IPS-11a (cell line): ENCODE results near the gene BTK.
A peak's percentile ranks its signal among the peaks of the same experiment; 100 is the strongest.

ENCODE experiments used
- H3K4me3 ChIP-seq: one replicate; pipeline ENCODE4 v1.5.1; 2013; ENCODE audit warnings: low read depth, low read length, control low read depth

Gene BTK

GRCh38 chrX:101385795-101386541, at the start of gene BTK:
Gene BTK, minus strand, starts transcription at chrX:101386191. Its CDS starts 10,907 bp downstream, at chrX:101375284.
- no peak within 1 kb of the TSS for H3K4me3 ChIP-seq

GRCh38 chrX:101430457-101431078, 44.6 kb upstream of the BTK start:
- no peak overlapping the region for H3K4me3 ChIP-seq

DNA sequence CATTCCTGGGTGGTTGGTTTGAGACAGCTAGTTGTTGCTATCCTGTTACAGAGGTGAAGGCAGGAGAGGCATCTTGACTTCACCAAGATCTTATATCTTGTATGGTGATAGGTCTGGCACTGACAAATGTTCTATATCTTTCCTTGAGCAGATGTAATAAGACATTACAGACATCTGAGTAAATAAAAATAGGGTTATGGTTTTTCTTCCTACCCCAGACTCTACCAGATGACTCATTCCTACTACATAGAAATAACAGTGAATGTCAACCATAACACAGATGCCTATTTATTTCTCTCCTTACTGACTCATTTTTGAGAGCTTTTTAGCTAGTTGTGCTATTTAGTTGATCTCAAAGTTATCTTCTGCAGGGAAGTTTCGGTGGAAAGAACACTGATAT, 43.9 kb upstream of the BTK start:
- H3K4me3 ChIP-seq: no peak overlapping the region

GRCh38 chrX:101427954-101428353, 42.0 kb upstream of the BTK start:
- H3K4me3 ChIP-seq: no peak overlapping the region

- H3K4me3 ChIP-seq: no peak overlapping the region
Measured at GRCh38 chrX:101419489-101419888, 33.5 kb upstream of the BTK start.

DNA sequence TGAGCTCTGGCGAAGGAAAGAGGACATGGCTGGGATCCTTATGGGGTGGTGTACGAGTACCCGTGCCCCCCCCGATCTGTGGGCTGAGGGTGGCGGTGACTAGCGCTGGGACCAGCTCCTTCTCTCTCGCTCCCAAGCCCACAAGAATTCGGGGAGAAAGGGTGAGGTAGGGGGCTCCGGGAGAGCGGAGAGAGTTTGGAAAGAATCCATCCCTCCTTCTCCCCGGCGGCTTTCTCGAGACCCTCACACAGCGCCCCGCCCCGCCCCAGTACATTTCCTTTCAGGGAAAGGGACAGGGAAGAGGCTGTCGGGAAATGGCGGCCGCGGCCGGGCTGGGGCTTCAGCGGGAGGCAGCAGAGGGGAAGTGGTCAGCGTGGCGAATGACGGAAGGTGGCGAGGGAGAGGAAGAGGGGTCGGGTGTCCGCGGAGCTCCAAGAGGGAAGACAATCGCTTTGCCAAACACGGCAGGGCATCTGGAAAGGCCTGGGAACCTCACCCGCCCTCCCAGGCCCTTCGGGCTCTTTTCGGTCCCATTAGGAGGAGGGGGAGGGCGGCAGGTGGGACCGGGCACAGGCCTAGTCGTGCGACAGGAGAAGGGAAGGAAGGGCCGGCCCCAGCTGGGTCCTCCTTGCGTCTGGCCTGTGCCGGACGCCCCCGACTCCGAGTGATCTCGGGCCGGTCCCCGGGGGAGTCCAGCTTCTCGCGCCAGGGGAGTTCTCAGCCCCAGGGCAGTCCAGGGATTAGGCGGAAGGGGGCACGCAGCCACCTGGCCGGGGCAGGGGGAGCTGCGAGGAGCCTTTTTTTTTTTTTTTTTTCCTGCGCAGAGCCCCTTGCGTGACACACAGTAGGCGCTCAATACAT, 32.2 kb upstream of the BTK start:
- peak overlapping the region; percentile 51 for H3K4me3 ChIP-seq

- H3K4me3 ChIP-seq: no peak overlapping the region
Measured at GRCh38 chrX:101417190-101417589, 31.2 kb upstream of the BTK start.

DNA sequence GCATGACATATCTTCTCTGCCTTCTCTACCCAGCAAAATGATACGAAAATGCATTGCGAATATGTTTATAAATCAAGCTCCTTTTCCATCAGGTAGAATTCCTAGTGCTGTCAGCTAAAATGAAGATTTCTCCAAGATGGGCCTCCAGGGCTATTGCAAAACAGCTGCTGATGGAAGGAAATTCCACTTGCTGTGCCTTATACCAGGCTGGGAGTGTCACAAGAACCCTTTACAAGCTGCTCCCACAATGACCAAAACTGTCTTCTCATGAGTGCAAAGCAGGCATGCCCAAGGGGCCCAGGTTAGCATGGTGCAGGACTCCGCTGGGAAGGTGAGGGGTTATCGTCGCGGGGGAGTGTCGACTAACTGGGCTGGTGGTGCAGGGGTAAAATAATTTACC, 30.7 kb upstream of the BTK start:
- no peak overlapping the region for H3K4me3 ChIP-seq

GRCh38 chrX:101415180-101416145, 29.5 kb upstream of the BTK start:
- H3K4me3 ChIP-seq: no peak overlapping the region

GRCh38 chrX:101411984-101412383, 26.0 kb upstream of the BTK start:
- no peak overlapping the region for H3K4me3 ChIP-seq

DNA sequence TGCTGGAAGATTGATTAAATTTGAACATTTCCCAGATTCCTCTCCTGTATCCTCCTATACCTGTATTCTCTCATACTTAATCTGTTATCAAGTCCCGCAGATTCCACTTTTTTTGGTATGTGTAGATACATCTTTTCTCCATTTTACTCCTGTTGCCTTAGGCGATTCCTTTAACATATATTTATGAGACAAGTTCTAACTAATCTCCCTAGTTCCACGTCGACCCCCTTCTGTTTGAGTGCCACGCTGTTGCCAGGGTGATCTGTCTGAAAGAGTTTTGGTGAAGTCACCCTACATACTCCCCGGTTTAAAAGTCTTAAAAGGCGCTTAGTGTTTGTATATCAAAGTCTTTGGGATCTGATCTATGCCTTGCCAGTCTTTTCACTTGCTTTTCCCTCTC, 24.5 kb upstream of the BTK start:
- H3K4me3 ChIP-seq: no peak overlapping the region

DNA sequence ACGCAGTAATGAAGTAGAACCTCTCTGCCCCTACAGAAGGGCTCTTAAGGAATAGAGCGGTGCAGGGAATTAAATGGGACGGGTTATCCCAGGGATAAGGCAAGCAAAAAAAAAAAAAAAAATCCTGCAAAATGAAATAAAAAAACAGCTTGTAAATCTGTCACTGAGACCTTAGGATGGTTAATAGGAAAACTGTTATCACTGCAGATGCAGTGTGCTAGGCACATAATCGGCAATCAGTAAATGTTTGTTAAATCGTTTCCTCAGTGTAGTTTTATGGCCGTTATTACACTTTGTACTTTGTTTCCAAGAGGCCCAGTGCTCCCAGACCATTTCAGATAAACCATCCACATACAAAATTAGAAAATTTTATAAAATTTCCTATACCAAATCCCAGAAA, 23.1 kb upstream of the BTK start:
- H3K4me3 ChIP-seq: peak overlapping the region; percentile 83

DNA sequence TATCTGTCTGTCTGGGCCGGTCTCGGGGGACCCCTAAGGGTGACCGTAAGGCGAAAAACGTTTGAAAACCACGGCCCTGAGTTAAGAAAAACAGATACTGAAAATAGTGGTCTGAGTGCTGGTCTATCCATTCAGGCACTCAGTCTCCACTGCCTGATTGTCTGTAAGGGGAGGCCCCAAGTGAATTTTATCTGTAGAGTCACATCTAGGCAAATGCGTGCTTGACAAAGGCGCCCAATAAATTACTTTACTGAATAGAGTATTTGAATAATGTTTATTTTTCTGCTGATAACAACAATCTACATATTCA, 22.5 kb upstream of the BTK start:
- H3K4me3 ChIP-seq: peak overlapping the region; percentile 83

DNA sequence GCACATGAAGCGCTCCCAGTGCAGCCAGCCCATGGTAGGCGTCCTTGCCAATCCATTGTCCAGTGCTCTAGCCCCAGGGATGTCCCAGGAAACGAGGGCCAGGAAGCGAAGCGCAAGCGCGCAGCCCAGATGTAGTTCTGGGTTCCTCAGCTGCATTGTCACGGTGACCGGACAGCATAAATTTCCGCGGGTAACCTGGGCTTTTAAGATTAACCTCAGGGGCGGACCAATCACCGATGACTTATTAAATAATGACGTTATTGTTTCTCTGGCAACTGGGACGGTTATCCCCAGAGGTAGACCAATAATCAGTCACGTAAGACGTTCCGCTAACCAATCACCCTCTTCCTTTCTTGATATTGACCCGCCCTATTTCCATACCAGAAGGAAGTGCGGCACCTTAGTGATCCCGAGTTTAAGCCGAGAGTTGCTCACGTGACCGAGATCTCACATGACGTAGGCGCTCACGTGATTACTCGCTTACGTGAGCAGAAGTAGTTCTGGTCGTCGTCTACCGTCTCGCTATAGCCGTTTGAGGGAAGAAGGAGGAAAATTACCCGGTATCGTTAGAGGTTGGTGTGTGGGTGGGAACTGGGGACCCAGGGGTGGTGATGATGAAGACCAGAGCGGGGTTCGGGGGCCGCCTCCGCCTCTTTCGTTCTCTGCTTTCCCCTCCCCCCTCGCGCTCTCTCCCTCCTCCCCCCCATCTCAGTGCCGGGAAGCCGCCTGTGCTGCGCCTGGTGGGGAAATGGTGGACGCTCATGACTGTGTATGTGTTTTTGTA, 21.9 kb upstream of the BTK start, which contains the start of the genes GLA and HNRNPH2:
Gene GLA (minus strand): TSS at position 178 of the 784 bp plus-strand sequence. CDS start 22 bp downstream, at position 156.
Gene HNRNPH2 (plus strand): TSS at position 475 of the 784 bp plus-strand sequence. CDS start 3,767 bp downstream, outside the sequence.
- H3K4me3 ChIP-seq: peak within 1 kb of the TSS; percentile 83

- peak overlapping the region; percentile 76 for H3K4me3 ChIP-seq
Measured at GRCh38 chrX:101407167-101407747, 21.3 kb upstream of the BTK start.

DNA sequence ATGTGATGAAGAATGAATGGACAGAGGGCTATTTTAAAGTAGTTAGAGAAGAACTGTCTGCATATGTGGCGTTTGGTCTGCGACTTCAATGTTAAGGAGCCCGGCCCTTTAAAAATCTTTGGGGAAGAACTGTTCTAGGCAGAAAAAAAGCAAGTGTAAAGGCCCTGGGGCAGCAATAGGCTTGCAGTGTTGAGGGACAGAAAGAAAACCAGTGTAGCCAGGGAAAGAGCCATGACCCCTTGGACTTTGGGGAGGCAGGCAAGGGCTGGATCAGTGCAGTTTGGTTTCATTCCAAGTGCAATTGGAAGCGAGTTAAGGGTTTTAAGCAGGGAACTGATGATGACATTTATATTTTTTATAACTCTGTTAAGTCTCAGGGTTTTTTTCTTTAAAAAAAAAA, 13.8 kb upstream of the BTK start:
- no peak overlapping the region for H3K4me3 ChIP-seq

DNA sequence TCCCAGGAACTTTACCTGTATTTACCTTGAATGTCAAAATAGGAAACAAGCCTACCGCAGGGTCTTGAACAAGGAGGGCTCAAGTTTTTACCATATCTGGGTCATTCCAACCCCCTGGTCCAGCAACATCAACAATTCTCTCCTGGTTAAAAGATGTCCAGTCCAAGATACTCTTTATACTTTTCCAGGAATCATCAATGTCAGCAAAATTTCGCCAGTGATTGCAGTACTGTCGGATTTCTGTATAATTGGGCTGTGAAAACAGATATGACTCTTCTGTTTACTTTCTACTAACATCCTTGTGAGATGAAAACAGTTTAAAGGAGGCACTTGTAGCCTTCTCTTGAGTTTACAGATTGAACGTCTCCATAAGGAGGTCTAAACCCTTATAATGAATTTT, 12.7 kb upstream of the BTK start:
- no peak overlapping the region for H3K4me3 ChIP-seq

GRCh38 chrX:101397779-101398178, 11.8 kb upstream of the BTK start:
- no peak overlapping the region for H3K4me3 ChIP-seq

DNA sequence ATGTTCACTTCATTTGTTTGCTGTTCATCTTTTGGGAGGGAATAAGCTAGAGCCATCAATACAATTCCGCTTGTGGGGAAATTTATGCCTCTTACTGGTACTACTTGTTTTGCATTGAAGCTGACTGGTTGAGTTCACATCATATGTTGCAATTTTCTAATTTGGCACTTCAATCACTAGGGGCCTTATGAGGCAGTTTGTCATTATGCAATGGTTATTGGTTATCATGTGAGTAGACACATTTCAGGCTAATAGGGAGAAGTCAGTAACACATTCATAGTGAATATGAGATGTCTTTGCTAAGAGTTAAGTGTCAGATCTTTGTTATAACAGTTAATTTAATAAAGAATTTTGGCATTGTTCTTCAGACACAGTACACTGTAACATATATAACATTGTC, 9.8 kb upstream of the BTK start:
- no peak overlapping the region for H3K4me3 ChIP-seq
